Measurements from ENCODE around the gene PDZD2.

GRCh38 chr5:31754741-31755675, 116.1 kb downstream of the PDZD2 start:
- TF ChIP-seq ZFX (IDR thresholded peaks at IDR 0.05) (no peak), POLR2A (IDR thresholded peaks at IDR 0.05; ENCODE audit: borderline replicate concordance, extremely low read depth, insufficient read depth, insufficient read length) (no peak), CTCF (IDR thresholded peaks at IDR 0.05 in 2 of 3, conservative IDR thresholded peaks at IDR 0.05 in 1 of 3; ENCODE audit: borderline replicate concordance in 1 of 3, insufficient read depth in 1 of 3, low read depth in 2 of 3, low read length in 2 of 3) (no peak), POLR2AphosphoS5 (IDR thresholded peaks at IDR 0.05; ENCODE audit: low read depth, low read length) (no peak), YY1 (IDR thresholded peaks at IDR 0.05; ENCODE audit: extremely low read depth, insufficient replicate concordance, low read depth, low read length) (no peak)
- TF ChIP-seq, protein P1, sequence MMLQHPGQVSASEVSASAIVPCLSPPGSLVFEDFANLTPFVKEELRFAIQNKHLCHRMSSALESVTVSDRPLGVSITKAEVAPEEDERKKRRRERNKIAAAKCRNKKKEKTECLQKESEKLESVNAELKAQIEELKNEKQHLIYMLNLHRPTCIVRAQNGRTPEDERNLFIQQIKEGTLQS (IDR thresholded peaks at IDR 0.05), result no peak
